Neuronal stem cell (in vitro differentiated cells): ENCODE results near the gene ABHD3.

ENCODE experiments used
- DNase-seq: peaks from one replicate; pipeline ENCODE4 v3.0.0-alpha.2; 2013; ENCODE audit warnings: low spot score
- H2AFZ ChIP-seq: one replicate; pipeline ENCODE4 v1.6.1; 2013; ENCODE audit warnings: mild to moderate bottlenecking, low read length, inconsistent platforms
- H2AK5ac ChIP-seq: 2 replicates; pipeline ENCODE4 v1.6.1; 2013; ENCODE audit warnings: low read depth, mild to moderate bottlenecking, inconsistent platforms, low read length, moderate library complexity, mixed read lengths
- H2BK120ac ChIP-seq: 2 replicates; pipeline ENCODE4 v1.6.1; 2013; ENCODE audit warnings: low read depth, mild to moderate bottlenecking, inconsistent platforms, low read length, moderate library complexity, mixed read lengths
- H2BK12ac ChIP-seq: one replicate; pipeline ENCODE4 v1.6.1; 2013; ENCODE audit warnings: low read length, inconsistent platforms
- H2BK15ac ChIP-seq: 2 replicates; pipeline ENCODE4 v1.6.1; 2013; ENCODE audit warnings: mild to moderate bottlenecking, low read length, inconsistent platforms, mixed read lengths
- H2BK5ac ChIP-seq: one replicate; pipeline ENCODE4 v1.6.1; 2013; ENCODE audit warnings: inconsistent platforms, mild to moderate bottlenecking, low read length, moderate library complexity
- H3K14ac ChIP-seq: one replicate; pipeline ENCODE4 v1.6.1; 2013; ENCODE audit warnings: low read length, inconsistent platforms
- H3K18ac ChIP-seq: 2 replicates; pipeline ENCODE4 v1.6.1; 2013; ENCODE audit warnings: low read length, inconsistent platforms
- H3K23ac ChIP-seq: 2 replicates; pipeline ENCODE4 v1.6.1; 2013; ENCODE audit warnings: low read depth, mild to moderate bottlenecking, mixed read lengths, low read length, inconsistent platforms; ENCODE audit not compliant: poor library complexity
- H3K27ac ChIP-seq: replicated peaks from 3 replicates; pipeline ENCODE4 v1.5.1; 2013; ENCODE audit warnings: low read length, inconsistent platforms
- H3K27me3 ChIP-seq, 3 experiments: 2 replicates each; pipeline ENCODE4 v1.6.1; 2013; ENCODE audit warnings: low read length in 3 of 3, mild to moderate bottlenecking in 2 of 3, inconsistent platforms in 1 of 3, low read depth in 1 of 3, mixed read lengths in 1 of 3, moderate library complexity in 1 of 3; ENCODE audit not compliant: control insufficient read depth in 3 of 3, insufficient read depth in 3 of 3
- H3K36me3 ChIP-seq, 2 donors: replicated peaks in 1 of 2; 2 replicates each; pipeline ENCODE4 v1.6.1; 2013; ENCODE audit warnings: low read length in 2 of 2; ENCODE audit not compliant: control insufficient read depth in 2 of 2, insufficient read depth in 2 of 2
- H3K4ac ChIP-seq: 2 replicates; pipeline ENCODE4 v1.6.1; 2013; ENCODE audit warnings: inconsistent platforms, mild to moderate bottlenecking, low read length, moderate library complexity
- H3K4me1 ChIP-seq, 2 donors: 1 replicate in 1 of 2; 2 replicates in 1 of 2; pipeline ENCODE4 v1.6.1; 2013; ENCODE audit warnings: low read length in 2 of 2, low read depth in 1 of 2; ENCODE audit not compliant: control insufficient read depth in 2 of 2, insufficient read depth in 1 of 2
- H3K4me2 ChIP-seq: one replicate; pipeline ENCODE4 v1.6.1; 2013; ENCODE audit warnings: mild to moderate bottlenecking, low read length, inconsistent platforms; ENCODE audit not compliant: insufficient read depth, poor library complexity, severe bottlenecking
- H3K4me3 ChIP-seq, 2 donors: 2 replicates each; pipeline ENCODE4 v1.5.1; 2013; ENCODE audit warnings: low read length in 2 of 2, mild to moderate bottlenecking in 2 of 2, inconsistent platforms in 1 of 2, moderate library complexity in 1 of 2
- H3K79me1 ChIP-seq: one replicate; pipeline ENCODE4 v1.6.1; 2013; ENCODE audit warnings: low read depth, mild to moderate bottlenecking, inconsistent platforms, low read length, moderate library complexity
- H3K9ac ChIP-seq: one replicate; pipeline ENCODE4 v1.6.1; 2013; ENCODE audit warnings: mild to moderate bottlenecking, low read depth, low read length, inconsistent platforms; ENCODE audit not compliant: poor library complexity
- H3K9me3 ChIP-seq, 2 donors: replicated peaks in 1 of 2; 2 replicates each; pipeline versions ENCODE3 to v1.6.1; 2013; ENCODE audit warnings: low read length in 2 of 2, mild to moderate bottlenecking in 2 of 2, inconsistent platforms in 1 of 2, low read depth in 1 of 2, mixed read lengths in 1 of 2, moderate library complexity in 1 of 2; ENCODE audit not compliant: control insufficient read depth in 2 of 2, insufficient read depth in 1 of 2
- H4K8ac ChIP-seq: one replicate; pipeline ENCODE4 v1.6.1; 2013; ENCODE audit warnings: low read depth, mild to moderate bottlenecking, inconsistent platforms, low read length, moderate library complexity
- H4K91ac ChIP-seq: one replicate; pipeline ENCODE4 v1.6.1; 2013; ENCODE audit warnings: low read length, low read depth, mild to moderate bottlenecking, inconsistent platforms; ENCODE audit not compliant: poor library complexity
- WGBS, 2 donors: extraction: QIAGEN DNeasy Blood & Tissue Kit; methylation state at CpG; one replicate each; pipeline ENCODE4 v1.1.7; 2013; ENCODE audit warnings: missing lambda C conversion rate in 2 of 2, mixed read lengths in 1 of 2; ENCODE audit not compliant: insufficient read length in 2 of 2, insufficient replicate concordance in 1 of 2; ENCODE audit errors: extremely low coverage in 2 of 2; 5-methylcytosine and 5-hydroxymethylcytosine counted together

The ABHD3 gene

GRCh38 chr18:21735452-21736015 is 31.0 kb upstream of the ABHD3 start:
- no peak overlapping the region for H3K23ac ChIP-seq
- H3K9me3 ChIP-seq = peaks cover 0 to 2% of the 10 kb centered on the region in 2 donors
- H3K27ac ChIP-seq = no peak overlapping the region
- no peak overlapping the region for H4K8ac ChIP-seq
- no peaks in the 10 kb centered on the region for H3K27me3 ChIP-seq
- H2AK5ac ChIP-seq = no peak overlapping the region
- H4K91ac ChIP-seq = no peak overlapping the region
- H2BK15ac ChIP-seq = no peak overlapping the region
- H3K4ac ChIP-seq = no peak overlapping the region
- no peak overlapping the region for H3K14ac ChIP-seq
- no peak overlapping the region for H2BK5ac ChIP-seq
- H3K4me2 ChIP-seq = no peak overlapping the region
- WGBS, 2 donors = no CpG with 5 or more reads among the region's 12 CpGs
- no peak overlapping the region for H2BK12ac ChIP-seq
- H2BK120ac ChIP-seq = no peak overlapping the region
- peak overlapping the region; percentile 83 for H2AFZ ChIP-seq
- H3K36me3 ChIP-seq = no peaks in the 10 kb centered on the region
- H3K4me1 ChIP-seq = peaks cover 1 to 3% of the 10 kb centered on the region in 2 donors
- DNase-seq = no peak
- H3K18ac ChIP-seq = no peak overlapping the region
- H3K9ac ChIP-seq = no peak overlapping the region
- H3K79me1 ChIP-seq = no peaks in the 10 kb centered on the region
- H3K4me3 ChIP-seq = no peak overlapping the region

- Histone ChIP-seq H3K4me1 (no peaks in the 10 kb centered on the region), H2AFZ (no peak overlapping the region), H2BK12ac (no peak overlapping the region), H4K8ac (no peak overlapping the region), H2BK120ac (no peak overlapping the region), H2AK5ac (no peak overlapping the region), H3K9ac (no peak overlapping the region), H3K9me3 (peaks cover 0 to 2% of the 10 kb centered on the region in 2 donors), H3K4me2 (no peak overlapping the region), H3K14ac (no peak overlapping the region), H2BK5ac (no peak overlapping the region), H2BK15ac (no peak overlapping the region), H3K18ac (no peak overlapping the region), H3K23ac (no peak overlapping the region), H3K27ac (no peak overlapping the region), H4K91ac (no peak overlapping the region), H3K4ac (no peak overlapping the region), H3K27me3 (no peaks in the 10 kb centered on the region), H3K79me1 (no peaks in the 10 kb centered on the region), H3K4me3 (no peak overlapping the region), H3K36me3 (no peaks in the 10 kb centered on the region)
- WGBS, 2 donors = no CpG with 5 or more reads among the region's 5 CpGs
- no peak for DNase-seq
Measured at GRCh38 chr18:21733011-21733410, 28.4 kb upstream of the ABHD3 start.

GRCh38 chr18:21727702-21728101 is 23.1 kb upstream of the ABHD3 start:
- H2BK120ac ChIP-seq = no peak overlapping the region
- no peaks in the 10 kb centered on the region for H3K9me3 ChIP-seq
- no peak overlapping the region for H4K8ac ChIP-seq
- no peak overlapping the region for H2BK12ac ChIP-seq
- no peak overlapping the region for H2AFZ ChIP-seq
- H3K14ac ChIP-seq = no peak overlapping the region
- no peak overlapping the region for H4K91ac ChIP-seq
- H3K23ac ChIP-seq = no peak overlapping the region
- no CpG with 5 or more reads among the region's 2 CpGs for WGBS, 2 donors
- H3K4me2 ChIP-seq = no peak overlapping the region
- no peak overlapping the region for H2BK15ac ChIP-seq
- no peaks in the 10 kb centered on the region for H3K36me3 ChIP-seq
- no peak overlapping the region for H2AK5ac ChIP-seq
- no peak overlapping the region for H3K27ac ChIP-seq
- no peak for DNase-seq
- no peak overlapping the region for H3K4ac ChIP-seq
- no peaks in the 10 kb centered on the region for H3K27me3 ChIP-seq
- H2BK5ac ChIP-seq = no peak overlapping the region
- no peaks in the 10 kb centered on the region for H3K4me1 ChIP-seq
- no peak overlapping the region for H3K18ac ChIP-seq
- no peak overlapping the region for H3K4me3 ChIP-seq
- no peak overlapping the region for H3K9ac ChIP-seq
- no peaks in the 10 kb centered on the region for H3K79me1 ChIP-seq

GRCh38 chr18:21725201-21725600 is 20.6 kb upstream of the ABHD3 start:
- H3K18ac ChIP-seq = no peak overlapping the region
- no peak overlapping the region for H2AFZ ChIP-seq
- H3K27me3 ChIP-seq = no peaks in the 10 kb centered on the region
- no peak overlapping the region for H3K4me2 ChIP-seq
- no peak overlapping the region for H2BK120ac ChIP-seq
- H3K27ac ChIP-seq = no peak overlapping the region
- no peak overlapping the region for H3K9ac ChIP-seq
- no peak overlapping the region for H2AK5ac ChIP-seq
- no peak overlapping the region for H2BK12ac ChIP-seq
- no peak overlapping the region for H4K91ac ChIP-seq
- no peak overlapping the region for H2BK15ac ChIP-seq
- H4K8ac ChIP-seq = no peak overlapping the region
- H3K36me3 ChIP-seq = no peaks in the 10 kb centered on the region
- no peak overlapping the region for H3K23ac ChIP-seq
- no peak overlapping the region for H2BK5ac ChIP-seq
- WGBS, 2 donors = no CpG with 5 or more reads among the region's 4 CpGs
- no peaks in the 10 kb centered on the region for H3K4me1 ChIP-seq
- no peak overlapping the region for H3K14ac ChIP-seq
- H3K9me3 ChIP-seq = no peaks in the 10 kb centered on the region
- no peak for DNase-seq
- H3K4ac ChIP-seq = no peak overlapping the region
- no peak overlapping the region for H3K4me3 ChIP-seq
- no peaks in the 10 kb centered on the region for H3K79me1 ChIP-seq
